HepG2 (cell line): ENCODE measurements around the gene INTS3. TPM values are rescaled to one million over a fixed set of nuclear protein-coding genes. Genes with fewer than 3 reads are reported as not detected.

Experiments
- ATAD3A ChIP-seq: sonication (generic); formaldehyde crosslinking; IDR thresholded peaks from 2 replicates; pipeline ENCODE4 v1.4.0; 2020; ENCODE audit warnings: missing genetic modification reagents
- DNMT3B ChIP-seq: conservative IDR thresholded peaks from 2 replicates; pipeline ENCODE4 v1.6.1; 2016; ENCODE audit warnings: missing biosample characterization, control low read depth
- DZIP1 ChIP-seq: sonication (generic); formaldehyde crosslinking; IDR thresholded peaks from 2 replicates; pipeline ENCODE4 v1.5.0; 2020; ENCODE audit warnings: mild to moderate bottlenecking, missing genetic modification reagents
- EHMT2 ChIP-seq: fragments of 200-600 bp; sonication (generic); IDR thresholded peaks from 2 replicates; pipeline ENCODE4 v1.7.0; 2017; ENCODE audit warnings: antibody characterized with exemption, low read depth, low read length, borderline replicate concordance
- FOXP4 ChIP-seq: sonication (generic); formaldehyde crosslinking; IDR thresholded peaks from 2 replicates; pipeline ENCODE4 v1.4.0; 2020; ENCODE audit warnings: missing genetic modification reagents
- KDM2A ChIP-seq: sonication (generic); formaldehyde crosslinking; IDR thresholded peaks from 2 replicates; pipeline ENCODE4 v1.4.0; 2020; ENCODE audit warnings: low read depth, missing genetic modification reagents, borderline replicate concordance
- MTA1 ChIP-seq: sonication (generic); formaldehyde crosslinking; IDR thresholded peaks from 2 replicates; pipeline ENCODE4 v1.4.0; 2020; ENCODE audit warnings: missing genetic modification reagents, mild to moderate bottlenecking, borderline replicate concordance
- SMARCE1 ChIP-seq: fragments of 450-650 bp; IDR thresholded peaks from 2 replicates; pipeline ENCODE4 v1.6.1; 2017; ENCODE audit warnings: borderline replicate concordance
- SNAPC5 ChIP-seq: sonication (generic); formaldehyde crosslinking; IDR thresholded peaks from 2 replicates; pipeline ENCODE4 v1.8.1; 2023; ENCODE audit warnings: mild to moderate bottlenecking, missing genetic modification reagents, borderline replicate concordance
- SSRP1 ChIP-seq: IDR thresholded peaks from 2 replicates; pipeline ENCODE4 v1.6.1; 2016; ENCODE audit warnings: control low read depth
- ZFX ChIP-seq: sonication (generic); formaldehyde crosslinking; IDR thresholded peaks from 2 replicates; pipeline ENCODE4 v1.4.0; 2020; ENCODE audit warnings: mild to moderate bottlenecking, low read depth, missing genetic modification reagents, moderate library complexity
- ZNF343 ChIP-seq: sonication (generic); formaldehyde crosslinking; IDR thresholded peaks from 2 replicates; pipeline ENCODE4 v1.4.0; 2020; ENCODE audit warnings: mild to moderate bottlenecking, missing genetic modification reagents
- ZNF446 ChIP-seq: sonication (generic); formaldehyde crosslinking; IDR thresholded peaks from 2 replicates; pipeline ENCODE4 v1.5.0; 2020; ENCODE audit warnings: mild to moderate bottlenecking, missing genetic modification reagents
- ZNF552 ChIP-seq: sonication (generic); formaldehyde crosslinking; IDR thresholded peaks from 2 replicates; pipeline ENCODE4 v1.9.0; 2022; ENCODE audit warnings: missing genetic modification reagents, mild to moderate bottlenecking, borderline replicate concordance
- ZNF740 ChIP-seq: sonication (generic); formaldehyde crosslinking; IDR thresholded peaks from 2 replicates; pipeline ENCODE4 v1.4.0; 2020; ENCODE audit warnings: missing genetic modification reagents
- ZSCAN20 ChIP-seq: sonication (generic); formaldehyde crosslinking; IDR thresholded peaks from 2 replicates; pipeline ENCODE4 v1.4.0; 2020; ENCODE audit warnings: missing genetic modification reagents, mild to moderate bottlenecking, borderline replicate concordance
- polyA plus RNA-seq, 8 experiments: library from polyadenylated mRNA; depleted of rRNA in 3 of 8; stranded (reverse) in 7 of 8; unstranded in 1 of 8; fragments of >200 nt; fragmentation: Illumina TruSeq in 4 of 8; extraction: Trizol in 4 of 8; gene quantifications; 2 replicates each; pipeline versions ENCODE4 v1.2.1 to v1.2.3, GENCODE V29; 2011 to 2016; ENCODE audit warnings: low read depth in 4 of 8, missing spikeins in 1 of 8, mixed read lengths in 1 of 8; ENCODE audit not compliant: insufficient read depth in 1 of 8
- total RNA-seq, 5 experiments: library from RNA; depleted of rRNA; stranded (reverse); fragments of >200 nt; fragmentation: Illumina TruSeq; extraction: Trizol; gene quantifications; 2 replicates each; pipeline ENCODE4 v1.2.3, GENCODE V29; 2016; ENCODE audit warnings: low read depth in 1 of 5
- TF ChIP-seq, protein P1 (sequence below): IDR thresholded peaks from 2 replicates; pipeline ENCODE4 v1.6.1; 2016; ENCODE audit warnings: missing biosample characterization, missing genetic modification reagents, low read depth
- TF ChIP-seq, protein P2 (sequence below): IDR thresholded peaks from 2 replicates; pipeline ENCODE4 v1.6.1; 2016; ENCODE audit warnings: missing compliant biosample characterization, missing genetic modification reagents, borderline replicate concordance
- TF ChIP-seq, protein P3 (sequence below): IDR thresholded peaks from 2 replicates; pipeline ENCODE4 v1.6.1; 2016; ENCODE audit warnings: mild to moderate bottlenecking, missing biosample characterization, missing genetic modification reagents

The INTS3 gene
- total and polyA plus RNA-seq, 2 of the 13 experiments (the other 11 are each of a cell fraction or from before 2014, with no cell fraction given), result 17.2 to 27.2 TPM

DNA sequence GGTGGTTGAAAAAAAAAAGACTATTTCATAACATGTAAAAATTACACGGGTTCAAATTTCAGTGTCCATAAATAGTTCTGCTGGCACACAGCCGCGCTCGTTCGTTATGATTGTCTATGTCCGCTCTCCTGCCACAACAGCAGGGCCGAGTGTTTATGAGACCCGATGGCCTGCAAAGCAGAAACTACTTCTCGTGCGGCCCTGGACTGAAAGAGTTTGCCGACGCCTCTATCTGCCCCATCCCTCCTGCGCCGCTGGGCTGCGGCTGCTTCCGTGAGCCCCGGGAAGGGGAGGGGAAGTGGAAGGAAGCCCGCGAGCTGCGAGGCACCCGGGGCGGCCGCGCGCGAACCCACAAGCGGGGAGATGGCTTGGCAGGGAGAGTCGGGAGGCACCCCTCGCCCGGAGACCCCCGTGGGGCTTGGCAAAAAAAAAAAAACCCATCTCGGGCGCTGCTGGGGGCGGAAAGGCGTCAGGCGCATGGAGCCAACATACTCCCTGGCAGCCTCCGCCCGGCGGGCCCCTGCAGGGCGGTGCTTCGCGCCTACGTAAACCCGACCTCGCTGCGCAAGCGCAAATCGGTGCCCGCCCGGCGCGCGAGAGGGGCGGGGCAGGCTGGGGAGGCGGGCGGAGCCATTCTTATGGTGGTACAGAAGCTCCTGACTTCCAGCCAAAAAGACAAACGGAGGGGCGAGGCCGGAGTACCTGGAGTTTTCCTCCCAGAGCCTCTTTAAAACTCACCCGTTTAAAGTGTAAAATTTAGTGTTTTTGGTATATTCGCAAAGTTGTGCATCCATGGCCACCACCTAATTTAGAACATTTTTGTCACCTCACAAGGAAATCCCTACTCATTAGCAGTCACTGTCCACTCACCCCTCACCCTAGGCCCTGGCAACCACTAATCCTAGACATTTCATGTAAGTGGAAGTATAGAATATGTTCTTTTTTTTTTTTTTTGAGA, 55.7 kb downstream of the INTS3 start (continued):
- TF ChIP-seq, protein P1, sequence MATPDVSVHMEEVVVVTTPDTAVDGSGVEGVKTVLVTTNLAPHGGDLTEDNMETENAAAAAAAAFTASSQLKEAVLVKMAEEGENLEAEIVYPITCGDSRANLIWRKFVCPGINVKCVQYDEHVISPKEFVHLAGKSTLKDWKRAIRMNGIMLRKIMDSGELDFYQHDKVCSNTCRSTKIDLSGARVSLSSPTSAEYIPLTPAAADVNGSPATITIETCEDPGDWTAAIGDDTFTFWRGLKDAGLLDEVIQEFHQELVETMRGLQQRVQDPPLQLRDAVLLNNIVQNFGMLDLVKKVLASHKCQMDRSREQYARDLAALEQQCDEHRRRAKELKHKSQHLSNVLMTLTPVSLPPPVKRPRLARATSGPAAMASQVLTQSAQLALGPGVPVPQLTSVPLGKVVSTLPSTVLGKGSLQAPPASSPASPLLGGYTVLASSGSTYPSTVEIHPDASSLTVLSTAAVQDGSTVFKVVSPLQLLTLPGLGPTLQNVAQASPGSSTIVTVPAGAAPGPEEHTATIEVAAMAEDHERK (CRISPR knock-in tag), result 0 out of 2 replicates have a peak, but pooled peaks have one; percentile 27
- TF ChIP-seq ZNF552 (CRISPR knock-in tag) (no peak; the same call in 1 of the 2 replicates), ATAD3A (CRISPR knock-in tag) (no peak), FOXP4 (peak; percentile 38; the same call in 1 of the 2 replicates), ZSCAN20 (CRISPR knock-in tag) (0 out of 2 replicates have a peak, but pooled peaks have one; percentile 84), DZIP1 (peak; percentile 86; the same call in 1 of the 2 replicates), DNMT3B (CRISPR knock-in tag) (no peak), SSRP1 (no peak), SNAPC5 (CRISPR knock-in tag) (0 out of 2 replicates have a peak, but pooled peaks have one; percentile 78), EHMT2 (no peak), SMARCE1 (no peak), ZNF740 (no peak), ZFX (CRISPR knock-in tag) (peak; percentile 81), ZNF446 (CRISPR knock-in tag) (0 out of 2 replicates have a peak, but pooled peaks have one; percentile 68), MTA1 (CRISPR knock-in tag) (peak; percentile 71; the same call in 1 of the 2 replicates), ZNF343 (CRISPR knock-in tag) (no peak), KDM2A (CRISPR knock-in tag) (peak; percentile 80)
- TF ChIP-seq, protein P2, sequence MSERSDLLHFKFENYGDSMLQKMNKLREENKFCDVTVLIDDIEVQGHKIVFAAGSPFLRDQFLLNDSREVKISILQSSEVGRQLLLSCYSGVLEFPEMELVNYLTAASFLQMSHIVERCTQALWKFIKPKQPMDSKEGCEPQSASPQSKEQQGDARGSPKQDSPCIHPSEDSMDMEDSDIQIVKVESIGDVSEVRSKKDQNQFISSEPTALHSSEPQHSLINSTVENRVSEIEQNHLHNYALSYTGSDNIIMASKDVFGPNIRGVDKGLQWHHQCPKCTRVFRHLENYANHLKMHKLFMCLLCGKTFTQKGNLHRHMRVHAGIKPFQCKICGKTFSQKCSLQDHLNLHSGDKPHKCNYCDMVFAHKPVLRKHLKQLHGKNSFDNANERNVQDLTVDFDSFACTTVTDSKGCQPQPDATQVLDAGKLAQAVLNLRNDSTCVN, result no peak
- TF ChIP-seq, protein P3, sequence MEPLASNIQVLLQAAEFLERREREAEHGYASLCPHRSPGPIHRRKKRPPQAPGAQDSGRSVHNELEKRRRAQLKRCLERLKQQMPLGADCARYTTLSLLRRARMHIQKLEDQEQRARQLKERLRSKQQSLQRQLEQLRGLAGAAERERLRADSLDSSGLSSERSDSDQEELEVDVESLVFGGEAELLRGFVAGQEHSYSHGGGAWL, result peak; percentile 79; the same call in 1 of the 2 replicates
